ENCODE data around the gene HPCAL1.
"Not testable (repeated sequence)": the region's sequence is repeated elsewhere in the genome, so short reads cannot be mapped to it uniquely, and the experiment has no call there.

The HPCAL1 gene

GRCh38 chr2:10430886-10431622, 128.3 kb downstream of the HPCAL1 start:
- DNase-seq, result no peak

- DNase-seq, result no peak
Observed at GRCh38 chr2:10431797-10432196, 129.1 kb downstream of the HPCAL1 start.

GRCh38 chr2:10432311-10433181, 129.8 kb downstream of the HPCAL1 start:
- no peak for DNase-seq

GRCh38 chr2:10433264-10433946, 130.7 kb downstream of the HPCAL1 start:
- no peak for DNase-seq

- DNase-seq, result no peak
Observed at GRCh38 chr2:10433947-10434885, 131.5 kb downstream of the HPCAL1 start.

GRCh38 chr2:10434886-10435819, 132.4 kb downstream of the HPCAL1 start:
- peak; percentile 60 for DNase-seq

- DNase-seq, result no peak
Observed at GRCh38 chr2:10435820-10436204, 133.1 kb downstream of the HPCAL1 start.

- no peak for DNase-seq
Observed at GRCh38 chr2:10436583-10437110, 133.9 kb downstream of the HPCAL1 start.

GRCh38 chr2:10437806-10438205, 135.1 kb downstream of the HPCAL1 start:
- no peak for DNase-seq

- no peak for DNase-seq
Observed at GRCh38 chr2:10438688-10439087, 136.0 kb downstream of the HPCAL1 start.

GRCh38 chr2:10439185-10439879, 136.6 kb downstream of the HPCAL1 start:
- no peak for DNase-seq

- DNase-seq, result no peak
Observed at GRCh38 chr2:10439971-10440370, 137.3 kb downstream of the HPCAL1 start.

GRCh38 chr2:10440736-10441135, 138.0 kb downstream of the HPCAL1 start:
- no peak for DNase-seq

- DNase-seq, result no peak
Observed at GRCh38 chr2:10441948-10442347, 139.2 kb downstream of the HPCAL1 start.

- DNase-seq, result not testable (repeated sequence)
Observed at GRCh38 chr2:10442469-10443126, 139.9 kb downstream of the HPCAL1 start.

- DNase-seq, result no peak
Observed at GRCh38 chr2:10444463-10444862, 141.8 kb downstream of the HPCAL1 start.

GRCh38 chr2:10446631-10447030, 143.9 kb downstream of the HPCAL1 start:
- no peak for DNase-seq

GRCh38 chr2:10447300-10447894, 144.7 kb downstream of the HPCAL1 start:
- no peak for DNase-seq

GRCh38 chr2:10447895-10448575, 145.3 kb downstream of the HPCAL1 start, which contains the start of gene ODC1:
TSS of gene ODC1 (minus strand) at chr2:10448327. CDS start at chr2:10445032, 3,295 bp downstream.
- peak; percentile 94 for DNase-seq

Data from NCI-H1105 (cell line).